ENCODE results near the gene OMP.
"Not testable (repeated sequence)": the region's sequence is repeated elsewhere in the genome, so short reads cannot be mapped to it uniquely, and the experiment has no call there.

The OMP gene, protein sequence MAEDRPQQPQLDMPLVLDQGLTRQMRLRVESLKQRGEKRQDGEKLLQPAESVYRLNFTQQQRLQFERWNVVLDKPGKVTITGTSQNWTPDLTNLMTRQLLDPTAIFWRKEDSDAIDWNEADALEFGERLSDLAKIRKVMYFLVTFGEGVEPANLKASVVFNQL

DNA sequence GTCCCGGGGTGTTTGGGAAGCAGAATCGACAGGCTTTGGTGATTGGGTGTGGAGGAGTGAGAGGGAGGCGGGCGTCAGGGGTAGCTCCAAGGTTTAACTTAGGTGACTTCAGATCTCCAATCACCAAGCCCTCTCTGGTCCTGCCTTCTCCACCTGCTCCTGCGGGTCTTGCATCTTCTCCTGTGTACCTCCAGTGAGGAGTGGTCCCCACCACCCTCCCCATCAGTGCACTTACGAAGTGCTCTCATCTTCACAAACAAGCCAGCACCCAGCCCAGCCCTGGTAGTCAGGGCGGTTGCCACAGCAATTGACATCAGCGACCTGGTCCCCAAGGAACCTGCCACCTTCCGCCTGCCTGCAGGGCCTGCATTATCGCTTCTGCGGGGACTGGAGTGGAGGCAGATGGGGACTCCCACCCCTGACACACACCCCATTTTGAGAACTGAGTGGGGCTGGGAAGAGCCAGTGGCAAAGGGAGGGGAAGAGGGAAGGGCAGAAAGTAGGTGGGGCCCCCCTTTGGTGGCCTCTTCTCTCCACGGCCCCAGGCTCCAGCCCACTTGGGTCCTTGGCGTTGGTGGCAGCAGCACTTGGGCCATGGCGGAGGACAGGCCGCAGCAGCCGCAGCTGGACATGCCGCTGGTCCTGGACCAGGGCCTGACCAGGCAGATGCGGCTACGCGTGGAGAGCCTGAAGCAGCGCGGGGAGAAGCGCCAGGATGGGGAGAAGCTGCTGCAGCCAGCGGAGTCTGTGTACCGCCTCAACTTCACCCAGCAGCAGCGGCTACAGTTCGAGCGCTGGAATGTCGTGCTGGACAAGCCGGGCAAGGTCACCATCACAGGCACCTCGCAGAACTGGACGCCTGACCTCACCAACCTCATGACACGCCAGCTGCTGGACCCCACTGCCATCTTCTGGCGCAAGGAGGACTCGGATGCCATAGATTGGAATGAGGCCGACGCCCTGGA, at the start of gene OMP:
TSS of gene OMP (plus strand) at position 595 of the 965 bp plus-strand sequence. CDS start at position 595, 0 bp downstream.
- no peak for DNase-seq

DNA sequence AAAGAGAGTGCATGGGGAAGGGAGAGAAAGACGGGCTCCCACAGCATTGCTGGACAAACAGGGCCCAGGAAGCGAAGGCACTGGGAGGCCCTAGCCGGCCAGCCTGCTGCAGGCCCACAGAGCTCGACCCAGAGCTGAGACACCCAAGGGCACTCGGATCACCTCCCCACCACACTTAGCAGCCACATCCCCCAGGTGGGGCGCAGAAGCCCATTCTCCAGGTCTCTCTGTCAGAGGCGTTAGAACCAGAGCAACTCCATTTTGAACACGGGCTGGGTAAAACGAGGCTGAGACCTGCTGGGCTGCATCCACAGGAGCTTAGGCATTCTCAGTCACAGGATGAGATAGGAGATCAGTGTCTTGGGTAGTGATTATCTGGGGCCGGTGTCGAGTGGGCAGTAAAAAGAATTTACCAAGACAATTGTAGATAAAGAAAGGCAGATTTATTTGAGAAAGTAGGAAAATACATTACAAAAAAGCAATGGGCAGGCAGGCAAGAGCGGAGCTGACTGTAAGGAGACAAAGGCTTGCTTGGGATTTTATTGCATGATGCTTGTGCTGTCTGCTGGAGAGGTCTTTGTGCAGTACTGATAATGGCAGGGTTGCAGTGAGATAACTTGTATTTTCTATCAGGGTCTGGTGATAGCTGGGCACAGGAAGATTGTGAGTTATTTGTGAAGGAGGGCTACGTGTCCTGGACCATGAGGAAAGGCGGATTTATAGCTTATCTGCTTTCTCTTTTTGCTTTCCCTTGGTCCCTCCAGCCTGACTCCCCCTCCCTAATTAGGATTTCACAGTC, 49.2 kb upstream of the OMP start:
- no peak for DNase-seq

DNA sequence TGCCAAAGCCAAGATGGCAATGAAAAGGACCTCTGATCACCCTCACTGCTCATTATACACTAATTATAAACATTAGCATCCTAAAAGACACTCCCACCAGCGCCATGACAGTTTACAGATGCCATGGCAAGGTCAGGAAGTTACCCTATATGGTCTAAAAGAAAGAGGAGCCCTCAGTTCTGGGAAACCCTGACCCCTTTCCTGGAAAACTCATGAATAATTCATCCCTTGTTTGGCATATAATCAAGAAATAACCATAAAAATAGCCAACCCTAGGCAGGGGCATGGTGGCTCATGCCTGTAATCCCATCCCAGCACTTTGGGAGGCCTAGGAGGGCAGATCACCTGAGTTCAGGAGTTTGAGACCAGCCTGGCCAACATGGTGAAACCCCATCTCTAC, 48.6 kb upstream of the OMP start:
- no peak for DNase-seq

DNA sequence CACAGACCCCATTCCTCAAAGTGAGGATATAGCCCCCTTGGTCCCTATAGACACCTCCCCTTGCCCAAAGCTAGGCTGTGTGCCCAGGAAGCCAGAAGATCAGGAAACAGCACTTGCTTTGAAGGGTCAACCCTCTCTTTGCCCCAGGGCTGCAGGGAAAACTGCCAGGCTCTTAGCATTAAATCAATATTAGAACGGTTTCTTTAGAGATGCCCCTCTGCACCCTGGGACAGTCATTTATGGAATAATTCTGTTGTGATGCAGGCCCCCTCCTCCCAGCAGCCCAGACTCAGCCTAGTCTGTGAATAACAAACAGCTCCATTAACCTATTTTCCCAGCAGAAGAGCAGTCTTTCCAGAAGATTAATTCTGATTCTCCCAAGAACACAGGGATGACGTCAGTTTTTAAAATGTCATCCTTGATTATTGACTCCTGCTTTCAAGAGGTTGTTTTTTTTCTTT, 47.5 kb upstream of the OMP start:
- no peak for DNase-seq

DNA sequence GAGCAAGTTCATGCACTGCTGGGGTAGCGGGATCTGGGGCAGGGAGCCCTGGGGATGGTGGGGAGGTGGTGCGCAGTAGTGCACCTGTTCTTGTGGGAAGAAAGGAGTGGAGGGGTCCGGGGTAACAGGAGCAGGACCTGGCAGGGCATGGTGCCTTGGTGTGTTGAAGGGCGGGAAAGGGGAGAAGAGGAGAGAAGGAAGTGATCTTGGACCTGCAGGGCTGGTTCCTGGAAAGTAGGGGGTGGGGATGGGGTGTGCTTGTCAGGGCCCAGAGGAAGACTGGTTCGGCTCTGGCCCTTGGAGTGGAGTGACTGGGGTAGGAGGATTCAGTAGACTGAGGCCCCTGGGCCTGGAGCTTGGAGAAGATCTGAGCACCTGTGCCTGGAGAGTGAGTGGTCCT, 46.7 kb upstream of the OMP start:
- DNase-seq = no peak

DNA sequence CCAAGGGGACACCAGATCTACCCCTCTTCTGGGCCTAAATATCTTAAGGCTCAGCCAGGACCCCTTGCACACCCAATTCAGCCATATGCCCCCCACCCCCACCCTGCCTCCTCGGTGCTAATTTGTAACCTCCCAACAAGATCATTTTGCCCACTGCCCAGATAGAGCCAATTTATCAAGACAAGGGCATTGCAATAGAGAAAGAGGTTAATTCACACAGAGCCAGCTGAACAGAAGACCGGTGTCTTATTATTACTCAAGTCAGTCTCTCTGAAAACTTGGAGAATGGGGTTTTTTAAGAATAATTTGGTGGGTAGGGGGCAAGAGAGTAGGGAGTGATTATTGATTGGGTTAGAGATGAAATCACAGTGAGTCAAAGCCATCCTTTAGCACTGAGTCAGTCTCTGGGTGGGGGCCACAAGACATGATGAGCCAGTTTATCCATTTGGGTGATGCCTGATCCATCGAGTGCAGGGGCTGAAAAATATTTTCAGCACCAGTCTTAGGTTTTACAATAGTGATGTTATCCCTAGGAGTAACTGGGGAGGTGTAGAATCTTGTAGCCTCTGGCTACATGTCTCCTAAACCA, 45.7 kb upstream of the OMP start:
- DNase-seq = no peak

DNA sequence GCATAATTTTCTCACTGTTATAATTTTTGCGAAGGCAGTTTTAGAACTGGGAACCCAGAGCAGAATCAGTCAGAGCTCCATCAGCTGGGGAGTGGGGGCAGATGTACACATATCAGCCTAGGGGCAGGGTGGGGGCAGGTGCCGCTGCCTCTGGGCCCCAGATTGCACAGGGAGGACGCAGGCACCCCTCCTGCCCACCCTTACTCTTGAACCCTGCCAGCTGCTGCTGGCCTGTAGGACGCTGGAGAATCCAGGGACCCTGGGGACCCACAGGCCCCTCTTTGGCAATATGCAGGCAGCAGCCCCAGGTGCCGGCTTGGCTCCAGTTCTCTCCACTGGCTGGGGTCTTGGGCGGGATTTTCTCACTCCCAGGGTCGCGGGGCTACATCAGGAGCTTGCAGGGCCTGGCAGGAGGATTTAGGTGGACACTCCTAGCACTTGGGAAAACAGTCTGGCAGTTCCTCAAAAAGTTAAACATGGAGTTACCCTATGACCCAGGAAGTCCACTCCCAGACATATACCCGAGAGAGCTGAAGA, 44.6 kb upstream of the OMP start:
- no peak for DNase-seq

DNA sequence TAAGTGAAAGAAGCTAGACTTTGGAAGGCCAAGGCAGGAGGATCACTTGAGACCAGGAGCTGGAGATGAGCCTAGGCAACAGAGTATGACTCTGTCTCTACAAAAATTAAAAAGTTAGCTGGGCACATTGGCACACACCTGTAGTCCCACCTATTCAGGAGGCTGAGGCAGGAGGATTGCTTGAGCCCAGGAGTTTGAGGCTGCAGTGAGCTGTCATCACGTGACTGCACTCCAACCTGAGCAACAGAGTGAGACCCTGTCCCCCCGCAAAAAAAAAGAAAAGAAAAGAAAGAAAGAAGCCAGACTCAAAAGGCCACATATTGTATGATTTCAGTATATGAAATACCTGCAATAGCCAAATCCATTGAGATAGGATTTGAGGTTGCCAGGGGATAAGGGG, 43.7 kb upstream of the OMP start:
- DNase-seq = no peak

DNA sequence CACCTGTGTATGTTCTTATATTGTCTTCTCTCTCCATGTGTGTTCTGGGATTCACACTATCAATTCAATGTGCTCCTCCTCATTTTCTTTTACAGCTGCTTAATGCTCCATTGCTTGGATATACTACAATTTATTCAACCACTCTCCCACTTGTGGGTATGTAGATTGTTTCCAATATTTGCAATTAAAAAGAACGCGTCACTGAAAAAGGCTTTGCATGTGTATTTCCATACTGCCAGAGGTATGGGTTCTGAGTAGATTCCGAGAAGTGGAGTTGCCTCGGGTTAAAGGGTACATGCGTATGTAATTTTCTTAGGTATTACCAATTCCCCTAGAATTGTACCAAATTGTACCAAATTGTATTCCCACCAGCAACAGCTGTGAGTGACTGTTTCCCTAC, 42.8 kb upstream of the OMP start:
- DNase-seq = no peak

DNA sequence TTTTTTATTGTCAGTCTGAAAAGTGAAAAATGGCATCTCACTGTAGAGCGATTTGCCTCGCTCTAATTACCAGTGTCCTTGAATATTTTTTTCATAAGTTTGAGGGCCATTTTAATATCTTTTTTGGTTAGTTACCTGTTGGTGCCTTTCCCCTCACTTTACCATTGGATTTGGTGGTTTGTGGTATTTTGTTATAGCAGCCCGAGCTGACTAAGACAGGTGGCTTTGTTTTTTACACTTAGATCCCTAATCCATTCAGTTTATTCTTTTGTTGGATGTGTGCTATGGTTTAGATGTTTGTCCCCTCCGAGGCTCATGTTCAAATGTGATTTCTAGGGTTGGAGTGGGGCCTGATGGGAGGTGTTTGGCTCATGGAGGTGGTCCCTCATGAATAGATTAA, 42.4 kb upstream of the OMP start:
- DNase-seq = no peak

DNA sequence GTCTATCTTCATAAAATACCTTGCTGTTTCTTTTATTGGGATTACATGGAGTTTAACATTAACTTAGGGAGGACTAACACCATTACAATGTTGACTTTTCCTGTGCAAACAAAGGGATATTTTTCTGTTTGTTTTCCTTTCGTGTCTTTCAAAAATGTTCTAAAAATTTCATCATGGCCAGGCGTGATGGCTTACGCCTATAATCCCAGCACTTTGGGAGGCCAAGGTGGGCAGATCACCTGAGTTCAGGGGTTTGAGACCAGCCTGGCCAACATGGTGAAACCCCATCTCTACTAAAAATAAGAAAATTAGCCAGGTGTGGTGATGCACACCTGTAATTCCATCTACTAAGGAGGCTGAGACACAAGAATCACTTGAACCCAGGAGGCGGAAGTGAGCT, 41.4 kb upstream of the OMP start:
- DNase-seq = not testable (repeated sequence)

DNA sequence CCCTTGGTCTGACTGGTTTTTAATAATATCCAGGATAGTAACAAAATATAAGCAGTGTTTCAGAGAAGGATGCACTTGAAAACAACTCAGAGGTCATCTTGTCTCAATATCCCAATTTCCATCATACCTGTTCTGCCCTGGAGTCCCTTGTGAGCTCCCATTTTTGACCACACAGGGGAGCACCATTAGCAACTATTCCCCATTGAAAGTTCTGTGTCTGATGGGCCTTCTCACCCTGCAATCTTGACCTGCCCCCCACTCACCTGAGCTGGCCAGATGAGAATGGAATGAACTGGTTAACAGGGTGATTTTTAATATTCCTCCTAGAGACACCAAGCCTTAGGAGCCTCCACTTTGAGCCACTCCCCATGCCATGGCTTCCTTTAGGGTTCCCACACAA, 39.7 kb upstream of the OMP start:
- DNase-seq = no peak

DNA sequence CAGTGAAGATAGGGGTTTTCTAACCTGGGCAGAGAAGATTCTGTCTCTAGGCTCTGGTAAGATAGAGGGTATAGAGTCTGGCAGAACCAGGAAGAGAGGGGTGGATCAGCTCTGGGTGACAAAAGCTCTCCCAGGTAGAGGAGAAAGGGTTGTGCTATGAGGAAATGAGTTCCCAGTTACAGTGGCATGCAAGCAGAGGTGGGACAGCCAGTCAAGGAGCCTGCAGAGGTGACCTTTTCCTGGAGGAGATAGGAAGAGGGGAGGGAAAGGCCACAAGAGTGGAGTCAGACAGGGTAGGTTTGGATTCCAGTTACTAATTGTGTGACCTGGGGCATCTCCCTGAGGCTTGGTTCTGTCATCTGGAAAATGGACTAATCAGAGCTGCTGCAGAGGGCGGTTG, 39.2 kb upstream of the OMP start:
- no peak for DNase-seq

DNA sequence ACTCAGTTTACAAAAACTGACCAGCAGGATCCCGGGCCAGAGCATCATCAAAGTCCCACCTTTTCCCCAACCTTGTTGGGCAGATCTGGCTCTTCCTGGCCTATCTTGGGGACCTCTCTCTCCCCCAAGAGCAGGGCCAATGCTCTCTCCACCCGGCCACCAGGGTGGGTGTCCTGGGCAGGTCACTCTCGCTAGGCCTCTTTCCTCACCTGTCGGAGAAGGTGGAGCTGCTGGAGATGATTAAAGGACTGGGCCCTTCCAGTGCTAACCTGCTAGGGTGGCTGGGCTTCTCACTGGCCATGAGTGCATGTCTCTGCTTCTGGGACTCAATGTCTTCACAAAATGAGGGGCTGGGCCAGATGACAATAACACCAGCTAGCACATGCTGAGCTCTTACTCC, 38.8 kb upstream of the OMP start:
- no peak for DNase-seq

DNA sequence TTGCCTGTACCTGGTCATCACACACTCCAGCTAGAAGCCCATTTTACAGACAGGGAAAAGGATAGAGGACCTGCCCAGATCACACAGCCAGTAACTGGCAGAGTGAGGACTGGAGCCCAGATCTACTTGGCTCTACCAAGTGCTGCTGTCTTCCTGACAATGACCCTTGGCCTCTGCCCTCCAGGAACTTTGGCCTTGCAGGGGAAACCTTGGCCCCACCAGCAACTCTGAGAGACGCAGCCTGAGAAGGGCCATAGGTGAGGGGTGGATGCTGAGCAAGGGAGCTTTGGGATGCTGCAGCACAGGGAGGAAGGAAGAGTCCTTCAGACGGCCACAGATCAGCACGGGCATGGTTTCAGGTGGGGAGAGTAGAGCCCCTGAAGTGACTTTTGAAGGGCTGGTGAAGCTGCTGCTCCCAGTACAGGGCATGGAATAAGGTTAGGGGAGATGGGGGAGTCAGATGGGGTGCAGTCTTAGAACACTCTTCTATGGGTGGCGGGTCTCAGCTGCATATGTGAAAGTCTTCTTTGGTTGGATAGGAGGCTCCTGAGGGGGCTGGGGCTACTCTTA, 37.9 kb upstream of the OMP start:
- no peak for DNase-seq

DNA sequence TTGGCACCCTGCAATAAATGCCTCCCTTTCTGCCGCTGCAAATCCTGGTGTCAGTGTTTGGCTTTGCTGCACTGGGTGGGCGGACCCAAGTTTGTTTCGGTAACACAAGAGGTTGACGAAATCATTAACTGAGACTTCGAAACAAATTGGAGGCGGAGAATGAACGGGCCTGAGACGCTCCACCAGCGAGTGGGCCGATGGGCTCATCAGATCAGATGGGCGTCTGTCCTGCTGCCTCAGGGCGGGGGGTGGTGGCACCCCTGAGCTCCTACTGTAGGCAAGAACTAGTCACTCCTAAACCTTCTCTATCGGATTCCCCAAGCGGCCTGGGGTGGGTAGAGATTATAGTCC, 36.8 kb upstream of the OMP start:
- DNase-seq = peak; percentile 52

DNA sequence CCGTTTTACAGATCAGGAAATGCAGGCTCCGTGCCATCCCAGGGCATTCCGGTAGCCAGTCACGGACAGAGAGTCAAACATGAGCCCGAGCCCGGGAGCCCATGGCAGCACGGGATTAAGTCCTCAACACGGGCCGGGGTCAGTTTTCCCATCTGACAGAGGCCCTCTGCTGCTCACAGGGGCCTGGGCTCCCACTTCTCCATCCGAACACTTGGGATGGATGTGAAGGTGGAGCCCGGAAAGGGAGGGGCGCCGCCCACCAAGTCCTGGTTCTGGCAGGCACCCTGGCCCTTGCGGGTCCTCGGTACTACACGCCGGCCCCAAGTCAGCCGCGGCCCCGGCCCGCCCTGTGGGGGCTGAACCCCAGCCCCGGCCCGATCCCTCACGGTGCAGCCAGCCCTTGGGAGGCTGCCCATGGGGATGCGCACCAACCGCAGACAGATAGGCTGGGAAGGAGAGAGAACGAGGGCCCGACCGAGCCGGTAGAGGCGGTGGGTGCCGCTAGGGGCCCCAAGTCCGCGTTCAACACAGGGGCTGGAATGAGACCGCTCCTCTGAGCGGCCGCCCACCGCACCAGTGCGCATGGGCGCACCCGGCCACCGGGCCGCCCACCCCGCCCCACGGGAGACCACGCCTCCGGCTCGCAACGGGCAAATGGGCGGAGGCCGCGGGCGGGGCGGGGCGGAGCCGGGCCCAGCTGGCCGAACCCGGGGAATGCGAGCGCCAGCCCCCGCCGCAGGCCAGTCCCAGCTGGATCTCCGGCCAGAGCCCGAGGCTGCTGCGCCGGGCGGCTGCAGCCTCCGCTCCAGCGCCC, 36.2 kb upstream of the OMP start, which contains the start of gene CAPN5:
TSS of gene CAPN5 (plus strand) at position 743 of the 814 bp plus-strand sequence. CDS start 17,916 bp downstream, outside the sequence.
- peak; percentile 97 for DNase-seq

DNA sequence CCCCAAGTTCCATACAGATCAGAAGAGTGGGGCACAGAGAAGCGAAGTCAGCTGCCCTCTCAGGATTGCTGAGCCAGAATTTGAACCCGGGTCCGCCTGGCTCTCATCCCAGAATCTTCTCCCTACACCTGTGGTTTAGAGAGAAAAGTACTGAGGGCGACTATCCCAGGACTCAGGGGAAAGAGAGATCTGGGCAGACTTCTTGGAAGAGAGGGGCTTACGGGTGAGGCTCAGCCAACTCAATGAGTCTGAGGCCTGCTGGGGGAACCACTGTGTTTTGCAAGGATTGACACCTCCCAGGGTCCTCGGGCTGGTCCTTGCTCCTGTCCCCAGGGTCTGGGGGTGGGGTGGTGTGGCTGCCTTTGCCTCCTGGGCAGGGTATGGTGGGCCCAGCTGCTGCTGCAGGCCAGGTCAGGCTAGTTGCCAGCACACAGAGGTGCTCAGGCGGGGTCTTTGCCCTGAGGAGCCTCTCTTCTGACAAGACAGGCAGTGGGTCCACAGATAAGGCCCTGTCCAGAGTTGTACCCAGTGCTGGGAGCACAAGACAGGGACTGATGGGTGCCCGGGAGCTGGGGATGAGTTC, 34.7 kb upstream of the OMP start:
- DNase-seq = no peak

DNA sequence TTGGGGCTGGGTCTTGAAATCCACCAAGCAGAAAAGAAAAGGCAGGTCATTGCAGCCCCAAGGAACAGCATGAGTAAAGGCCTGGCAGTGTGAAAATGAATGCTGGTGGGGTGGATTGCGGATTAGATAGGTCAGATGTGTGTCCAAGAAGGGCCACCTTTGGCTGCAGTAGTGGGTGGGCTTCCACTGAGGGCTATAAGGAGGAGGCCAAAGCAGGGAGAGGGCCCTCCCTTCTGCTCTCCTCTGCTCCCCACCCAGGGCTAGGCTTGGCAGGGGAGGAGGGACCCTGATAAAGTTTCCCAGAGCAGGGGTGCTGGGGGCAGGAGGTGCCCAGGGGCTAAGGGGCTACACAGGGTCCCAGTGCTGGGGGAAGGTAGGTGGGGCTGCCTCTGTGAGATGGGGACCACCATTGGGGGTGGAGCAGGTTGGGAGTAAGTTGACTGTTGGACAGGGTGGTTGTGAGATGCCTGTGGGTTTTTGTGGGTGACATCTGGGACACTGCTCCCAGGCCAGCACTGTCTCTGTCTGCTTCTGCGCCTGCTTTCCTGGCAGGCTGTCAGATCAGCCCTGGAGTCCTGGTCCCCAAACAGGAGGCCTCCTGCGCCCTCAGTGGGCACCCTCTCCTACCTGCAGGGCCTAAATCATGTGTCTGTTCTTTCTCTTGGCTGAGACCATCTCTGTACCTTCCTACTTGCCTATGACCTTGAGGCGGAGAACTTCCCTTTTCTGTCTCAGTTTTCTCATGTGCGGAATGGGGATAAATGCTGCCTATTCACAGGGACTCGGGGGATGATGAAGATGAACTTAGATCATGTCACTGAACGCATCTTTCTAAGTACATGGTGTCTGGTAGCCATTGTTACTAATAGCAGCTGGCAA, 33.9 kb upstream of the OMP start:
- no peak for DNase-seq

DNA sequence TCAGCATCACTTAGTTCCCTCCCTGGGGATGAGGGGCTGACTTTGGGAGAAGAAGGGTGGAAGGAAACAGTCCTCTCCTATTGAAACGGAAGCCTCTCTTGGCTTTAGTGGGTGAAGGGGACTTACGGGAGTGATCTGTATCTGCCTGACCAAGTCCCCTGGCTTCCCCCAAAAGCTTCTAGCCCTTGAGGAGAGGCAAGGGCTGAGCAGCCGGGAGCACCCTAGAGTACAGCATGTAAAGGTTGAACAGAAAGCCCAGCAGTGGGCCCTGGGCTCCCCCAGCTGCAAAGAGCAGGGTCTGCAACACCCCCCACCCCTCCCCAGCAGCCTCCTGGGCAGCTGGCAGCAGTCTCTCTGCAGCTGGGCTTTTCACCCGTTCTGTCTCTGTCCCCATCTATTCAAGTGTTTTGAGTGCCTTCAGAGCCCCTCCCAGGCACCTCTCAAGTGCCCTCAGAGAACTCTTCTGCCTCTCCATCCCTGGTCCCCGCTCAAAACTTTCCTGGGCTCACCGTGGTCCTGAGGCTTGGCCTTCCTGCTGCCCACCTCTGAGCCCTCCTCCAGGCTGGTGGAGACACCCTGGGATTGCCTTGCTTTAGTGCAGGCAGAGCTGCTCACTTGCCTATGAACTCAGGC, 33.2 kb upstream of the OMP start:
- no peak for DNase-seq
